Smooth muscle cell (in vitro differentiated cells): Measurements from ENCODE around the gene SPACA4. TPM values are rescaled to one million over a fixed set of nuclear protein-coding genes. Genes with fewer than 3 reads are reported as not detected.
A peak's percentile ranks its signal among the peaks of the same experiment; 100 is the strongest.

Experiments
- DNase-seq: peaks from one replicate; lab custom pipeline; 2025; ENCODE audit not compliant: unreplicated experiment; lab: John Stamatoyannopoulos, UW
- H2AFZ ChIP-seq: fragments of 200-600 bp; sonication (generic); 2 replicates; pipeline ENCODE4 v1.6.0; 2016; ENCODE audit warnings: antibody characterized with exemption, low read depth, mild to moderate bottlenecking
- H3F3A ChIP-seq: fragments of 200-600 bp; sonication (generic); 2 replicates; pipeline ENCODE4 v1.6.0; 2017; ENCODE audit warnings: antibody characterized with exemption, low read depth
- H3K27ac ChIP-seq: fragments of 200-600 bp; sonication (generic); 2 replicates; pipeline ENCODE4 v1.5.1; 2016; ENCODE audit warnings: low read depth, mild to moderate bottlenecking
- H3K27me3 ChIP-seq: fragments of 200-600 bp; sonication (generic); 2 replicates; pipeline ENCODE4 v1.6.1; 2016; ENCODE audit warnings: low read depth, mild to moderate bottlenecking
- H3K36me3 ChIP-seq: fragments of 200-600 bp; sonication (generic); 2 replicates; pipeline ENCODE4 v1.5.1; 2016; ENCODE audit warnings: low read depth
- H3K4me1 ChIP-seq: fragments of 200-600 bp; sonication (generic); 2 replicates; pipeline ENCODE4 v1.5.1; 2016; ENCODE audit warnings: low read depth
- H3K4me2 ChIP-seq: fragments of 200-600 bp; sonication (generic); 2 replicates; pipeline ENCODE4 v1.6.0; 2016; ENCODE audit warnings: mild to moderate bottlenecking
- H3K4me3 ChIP-seq: fragments of 200-600 bp; sonication (generic); 2 replicates; pipeline ENCODE4 v1.5.1; 2016; ENCODE audit warnings: mild to moderate bottlenecking
- H3K79me2 ChIP-seq: fragments of 200-600 bp; sonication (generic); 2 replicates; pipeline ENCODE4 v1.6.0; 2016; ENCODE audit warnings: low read depth, mild to moderate bottlenecking
- H3K9ac ChIP-seq: fragments of 200-600 bp; sonication (generic); 2 replicates; pipeline ENCODE4 v1.6.0; 2016; ENCODE audit warnings: low read depth
- H3K9me3 ChIP-seq: fragments of 200-600 bp; sonication (generic); replicated peaks from 2 replicates; pipeline ENCODE4 v1.5.1; 2016; ENCODE audit warnings: low read depth
- H4K20me1 ChIP-seq: fragments of 200-600 bp; sonication (generic); 2 replicates; pipeline ENCODE4 v1.6.0; 2016; ENCODE audit warnings: low read depth
- CTCF ChIP-seq: fragments of 200-600 bp; sonication (generic); IDR thresholded peaks from 2 replicates; pipeline ENCODE4 v1.5.1; 2017; ENCODE audit warnings: borderline replicate concordance, mild to moderate bottlenecking, antibody characterized with exemption; ENCODE audit not compliant: insufficient read depth, poor library complexity, severe bottlenecking
- WGBS: methylation state at CpG from one replicate; pipeline ENCODE4 v1.1.7; 2016; ENCODE audit warnings: low lambda C conversion rate; 5-methylcytosine and 5-hydroxymethylcytosine counted together
- polyA plus RNA-seq: library from polyadenylated mRNA; unstranded; fragments of >200 nt; fragmentation: Nextera tagmentation; extraction: Ambion mirVana; gene quantifications from 2 replicates; pipeline ENCODE4 v1.2.1, GENCODE V29; 2016
- total RNA-seq: library from RNA; depleted of rRNA; stranded (reverse); fragments of >200 nt; gene quantifications from 2 replicates; pipeline ENCODE4 v1.2.3, GENCODE V29; 2014

The SPACA4 gene
- total and polyA plus RNA-seq, 2 experiments from 2014 or later = 0.43 TPM; not detected in 1

DNA sequence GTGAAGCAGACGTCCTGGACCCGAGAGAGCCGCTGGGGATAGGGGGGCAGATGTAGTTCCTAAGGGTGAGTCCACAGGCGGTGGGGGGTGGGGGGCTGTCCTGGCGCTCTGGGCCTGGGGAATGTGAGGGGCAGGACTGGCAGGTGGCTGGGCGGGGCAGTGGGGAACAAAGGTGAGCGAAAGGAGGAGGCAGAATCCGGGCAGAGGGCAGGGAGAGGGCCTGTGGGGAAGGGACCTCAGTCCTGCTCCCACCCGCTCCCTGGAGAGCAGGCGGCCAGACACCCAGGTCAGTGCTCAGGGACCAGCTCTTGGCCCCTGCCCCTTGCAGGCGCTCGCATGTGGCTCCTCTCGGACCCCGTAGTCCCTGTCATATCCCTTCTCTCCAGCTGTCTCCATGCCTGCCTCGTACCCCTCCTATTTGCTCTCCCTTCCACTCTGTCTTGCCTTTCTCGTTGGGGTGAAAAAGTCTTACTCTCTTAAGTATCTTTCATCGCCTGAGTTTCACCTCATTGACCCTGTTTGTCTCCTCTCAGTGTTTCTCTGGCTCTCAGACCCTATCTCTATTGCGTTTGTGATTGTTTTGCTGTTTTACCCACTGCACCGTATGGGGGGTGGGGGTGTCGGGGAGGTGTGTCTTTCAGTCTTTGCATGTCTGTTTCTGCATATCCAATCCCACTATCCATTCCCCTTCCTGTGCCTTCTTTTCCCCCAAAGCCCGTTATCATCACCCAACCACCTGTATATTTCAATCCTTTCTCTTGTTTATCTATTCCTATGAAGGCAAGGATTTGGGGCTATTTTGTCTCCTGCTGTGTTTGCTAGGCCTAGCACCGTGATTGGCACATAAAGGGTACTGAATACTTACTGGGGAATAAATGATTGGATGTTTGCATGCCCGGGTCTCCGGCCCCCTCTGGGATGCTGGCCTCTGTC is 18.5 kb downstream of the SPACA4 start:
- H3F3A ChIP-seq = no peaks in the 10 kb centered on the region

GRCh38 chr19:48625891-48626327 is 19.4 kb downstream of the SPACA4 start:
- H4K20me1 ChIP-seq = no peaks in the 10 kb centered on the region
- H3K36me3 ChIP-seq = no peaks in the 10 kb centered on the region
- H3K4me2 ChIP-seq = no peak overlapping the region
- H3K79me2 ChIP-seq = no peaks in the 10 kb centered on the region
- TF ChIP-seq CTCF = no peak
- H3K27me3 ChIP-seq = no peaks in the 10 kb centered on the region
- H3K27ac ChIP-seq = no peak overlapping the region
- no peak overlapping the region for H3K9ac ChIP-seq
- no peak overlapping the region for H2AFZ ChIP-seq
- no peak for DNase-seq
- no peak overlapping the region for H3K4me3 ChIP-seq
- no peaks in the 10 kb centered on the region for H3K9me3 ChIP-seq
- 95% methylated on average over 27 of the region's 30 CpGs for WGBS
- no peaks in the 10 kb centered on the region for H3F3A ChIP-seq
- H3K4me1 ChIP-seq = peaks cover 27% of the 10 kb centered on the region

More for the DNA sequence above, 18.5 kb downstream of the SPACA4 start:
- 67% methylated on average over 17 of the region's 24 CpGs for WGBS
- H3K4me1 ChIP-seq = peaks cover 18% of the 10 kb centered on the region
- no peaks in the 10 kb centered on the region for H3K36me3 ChIP-seq
- DNase-seq = no peak
- no peaks in the 10 kb centered on the region for H4K20me1 ChIP-seq
- no peak for TF ChIP-seq CTCF
- H3K9ac ChIP-seq = peak overlapping the region; percentile 72
- H3K9me3 ChIP-seq = no peaks in the 10 kb centered on the region
- no peak overlapping the region for H2AFZ ChIP-seq
- no peaks in the 10 kb centered on the region for H3K27me3 ChIP-seq
- H3K4me2 ChIP-seq = peak overlapping the region; percentile 92
- H3K27ac ChIP-seq = no peak overlapping the region
- H3K4me3 ChIP-seq = peak overlapping the region; percentile 65
- H3K79me2 ChIP-seq = no peaks in the 10 kb centered on the region

GRCh38 chr19:48627201-48627864 is 20.8 kb downstream of the SPACA4 start:
- Histone ChIP-seq H3K27ac (no peak overlapping the region), H3K4me1 (peaks cover 29% of the 10 kb centered on the region), H3K9me3 (no peaks in the 10 kb centered on the region), H3K79me2 (no peaks in the 10 kb centered on the region), H3F3A (no peaks in the 10 kb centered on the region), H4K20me1 (no peaks in the 10 kb centered on the region), H3K4me2 (no peak overlapping the region), H3K9ac (no peak overlapping the region), H3K4me3 (no peak overlapping the region), H2AFZ (no peak overlapping the region), H3K36me3 (no peaks in the 10 kb centered on the region), H3K27me3 (no peaks in the 10 kb centered on the region)
- no peak for DNase-seq
- no peak for TF ChIP-seq CTCF
- WGBS = 91% methylated on average over 6 of the region's 6 CpGs
